Measurements from ENCODE around the gene CRYBB3.

Gene CRYBB3

DNA sequence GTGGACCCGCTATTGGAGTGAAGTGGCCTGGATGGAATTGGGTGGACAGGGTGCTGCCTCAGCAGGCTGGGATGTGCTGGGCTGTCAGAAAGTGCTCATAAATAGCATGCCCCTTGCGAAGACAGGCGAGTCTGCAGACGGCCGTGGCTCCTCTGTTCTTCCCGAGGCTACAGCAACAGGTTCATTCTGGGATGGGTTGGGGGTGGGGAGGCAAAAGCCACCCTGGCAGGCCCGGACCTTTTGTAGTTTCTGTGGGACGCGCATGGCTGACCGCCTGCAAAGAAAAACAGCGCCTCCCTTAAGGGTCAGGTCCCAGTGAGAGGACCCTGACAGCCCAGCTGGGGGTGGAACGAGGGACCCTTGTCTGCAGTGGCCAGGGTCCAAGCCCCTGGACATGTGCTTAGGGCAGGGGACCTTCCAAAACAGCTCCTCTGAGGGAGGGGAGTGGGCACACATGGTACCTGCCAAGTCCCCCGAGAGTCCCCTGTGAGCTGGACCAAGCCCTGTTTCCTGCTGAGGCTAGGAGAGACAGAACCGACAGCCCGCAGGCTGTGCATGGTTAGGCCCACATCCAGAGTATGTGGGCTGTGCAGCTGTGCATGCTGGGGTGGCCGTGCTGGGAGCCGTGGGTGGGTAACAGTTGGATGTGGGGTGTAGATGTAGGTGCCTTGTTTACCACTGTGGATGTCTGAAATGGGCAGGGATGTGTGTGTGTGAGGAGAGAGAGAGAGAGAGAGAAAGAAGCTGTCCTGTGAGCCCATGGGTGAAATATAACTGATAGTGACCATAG is at the start of gene CRYBB3:
TSS of gene CRYBB3 (plus strand) at position 128 of the 790 bp plus-strand sequence. CDS start 1,539 bp downstream, outside the sequence.
- DNase-seq = no peak

DNA sequence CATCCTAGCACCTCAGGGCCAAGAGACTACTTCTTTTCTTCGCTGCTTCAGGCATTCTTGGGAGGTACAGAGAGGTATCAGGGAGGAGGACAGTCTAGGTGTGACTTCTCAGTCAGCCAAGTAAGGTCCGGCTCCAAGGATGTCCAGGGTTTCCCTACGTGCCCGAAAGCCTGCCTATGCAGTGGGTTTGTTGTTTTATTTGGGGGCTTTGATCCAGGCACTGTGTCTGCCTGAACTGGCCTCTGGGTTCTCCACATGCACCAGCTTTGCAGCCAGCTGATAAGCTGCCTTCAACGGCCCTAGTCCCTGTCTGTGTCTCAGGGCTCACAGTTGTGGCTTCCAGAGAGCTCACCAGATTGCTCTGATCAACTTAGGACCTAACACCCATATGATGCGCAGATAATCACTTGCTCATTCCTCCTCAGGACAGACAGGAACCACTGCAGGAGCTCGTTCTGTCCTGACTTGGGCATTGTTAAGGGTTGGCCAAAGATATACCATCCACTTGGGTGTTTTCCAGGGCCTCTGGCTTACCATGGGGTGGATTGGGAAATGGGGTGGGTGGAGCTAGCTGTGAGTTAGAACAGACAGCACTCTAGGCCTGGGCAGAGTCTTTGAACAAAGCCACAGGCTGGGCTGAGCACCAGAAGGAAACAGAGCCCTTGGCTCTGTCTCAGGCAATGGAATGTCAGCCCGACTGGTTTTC is 45.5 kb upstream of the CRYBB3 start:
- DNase-seq = peak; percentile 95

DNA sequence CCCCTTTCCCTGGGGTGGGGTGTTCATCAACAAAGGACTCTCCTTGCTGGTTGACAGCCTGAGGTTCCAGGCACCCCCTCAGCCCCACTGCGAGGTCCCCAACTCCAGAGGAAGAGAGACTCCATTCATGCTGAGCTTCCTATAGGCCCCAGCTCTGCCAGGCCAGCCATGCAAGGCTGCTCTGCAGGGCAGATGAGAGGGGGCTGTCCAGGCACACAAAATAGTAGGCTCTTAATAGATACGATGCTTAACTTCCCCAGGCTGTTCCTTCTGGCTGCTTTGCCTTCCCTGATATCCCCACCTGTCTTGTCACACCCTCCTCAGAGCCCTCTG is 45.0 kb upstream of the CRYBB3 start:
- DNase-seq = no peak

DNA sequence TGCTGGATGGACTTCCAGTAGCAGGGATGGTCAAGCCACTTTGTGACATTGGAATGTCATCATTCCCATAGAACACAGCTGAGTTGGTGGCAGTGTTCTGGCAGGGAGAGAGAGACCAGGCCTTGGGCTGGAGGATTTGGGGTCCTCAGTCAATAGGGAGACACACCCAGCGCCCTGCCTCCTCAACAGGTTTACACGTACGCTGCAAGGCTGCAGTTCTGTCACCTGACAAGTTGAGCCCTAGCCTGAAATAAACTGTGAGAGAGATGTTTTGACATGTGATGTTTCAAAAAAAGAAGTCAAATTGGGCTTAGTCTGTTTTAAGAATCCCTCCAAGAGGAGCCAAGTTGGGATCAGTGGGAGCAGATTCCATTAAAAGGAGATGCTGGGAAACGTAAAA is 42.9 kb upstream of the CRYBB3 start:
- no peak for DNase-seq

DNA sequence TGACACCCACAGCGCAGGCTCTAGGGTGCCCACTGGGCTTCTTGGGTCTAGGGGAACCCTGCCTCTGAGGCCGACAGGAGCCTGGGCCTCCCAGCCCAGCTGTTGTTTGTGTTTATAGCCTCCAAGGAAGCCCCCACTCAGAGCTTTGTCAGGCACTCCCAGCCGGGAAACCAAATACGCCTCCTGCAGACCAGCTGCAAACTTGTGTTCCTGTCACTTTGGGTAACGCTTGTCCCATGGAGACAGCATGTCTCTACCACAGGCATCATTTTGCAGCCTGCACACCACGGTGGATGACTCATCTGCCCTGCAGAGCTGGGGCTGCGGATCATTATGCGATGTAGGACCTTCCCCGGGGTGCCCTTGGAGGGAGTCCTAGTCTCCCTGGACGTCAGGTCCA is 40.6 kb upstream of the CRYBB3 start:
- DNase-seq = no peak

DNA sequence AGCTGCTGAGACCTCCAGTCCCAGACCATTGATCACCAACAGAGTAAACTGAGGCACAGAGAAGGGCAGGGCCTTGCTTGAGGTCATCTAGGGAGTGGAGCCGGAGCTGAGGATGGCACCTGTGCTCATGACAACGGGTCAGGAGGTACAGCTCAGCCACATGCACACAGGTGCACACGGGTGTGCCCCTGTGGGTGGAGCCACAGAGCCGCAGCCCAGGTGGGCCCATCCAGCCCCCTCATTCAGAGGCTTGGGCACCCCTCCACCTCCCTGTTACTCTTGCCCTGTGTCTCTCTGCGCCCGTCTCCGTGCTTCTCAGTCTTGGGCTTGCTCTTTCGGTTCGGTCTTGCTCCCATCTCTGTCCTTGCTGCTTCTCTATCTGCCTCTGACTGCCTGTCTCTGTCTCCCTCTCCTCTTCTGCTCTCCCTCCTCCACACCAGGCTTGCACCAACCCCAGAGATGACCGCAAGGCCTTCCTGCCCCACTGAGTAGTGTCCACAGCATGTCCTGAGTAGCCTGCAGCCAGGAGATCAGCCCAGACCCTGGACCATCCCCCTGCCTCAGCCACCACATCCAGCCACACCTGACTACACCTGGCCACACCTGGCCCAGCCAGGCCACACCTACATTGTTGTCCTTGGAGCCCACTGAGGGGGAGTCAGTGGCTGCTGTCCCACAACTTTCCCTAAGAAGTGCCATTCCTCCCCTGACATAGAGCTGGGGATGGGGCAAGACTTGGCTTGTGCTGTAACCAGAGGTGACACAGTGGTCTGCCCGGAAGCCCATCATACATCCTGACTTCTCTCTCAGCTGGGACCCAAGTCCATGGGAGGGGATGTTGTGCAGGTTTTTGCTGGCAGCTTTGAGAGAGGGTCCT is 39.3 kb upstream of the CRYBB3 start:
- DNase-seq = no peak

DNA sequence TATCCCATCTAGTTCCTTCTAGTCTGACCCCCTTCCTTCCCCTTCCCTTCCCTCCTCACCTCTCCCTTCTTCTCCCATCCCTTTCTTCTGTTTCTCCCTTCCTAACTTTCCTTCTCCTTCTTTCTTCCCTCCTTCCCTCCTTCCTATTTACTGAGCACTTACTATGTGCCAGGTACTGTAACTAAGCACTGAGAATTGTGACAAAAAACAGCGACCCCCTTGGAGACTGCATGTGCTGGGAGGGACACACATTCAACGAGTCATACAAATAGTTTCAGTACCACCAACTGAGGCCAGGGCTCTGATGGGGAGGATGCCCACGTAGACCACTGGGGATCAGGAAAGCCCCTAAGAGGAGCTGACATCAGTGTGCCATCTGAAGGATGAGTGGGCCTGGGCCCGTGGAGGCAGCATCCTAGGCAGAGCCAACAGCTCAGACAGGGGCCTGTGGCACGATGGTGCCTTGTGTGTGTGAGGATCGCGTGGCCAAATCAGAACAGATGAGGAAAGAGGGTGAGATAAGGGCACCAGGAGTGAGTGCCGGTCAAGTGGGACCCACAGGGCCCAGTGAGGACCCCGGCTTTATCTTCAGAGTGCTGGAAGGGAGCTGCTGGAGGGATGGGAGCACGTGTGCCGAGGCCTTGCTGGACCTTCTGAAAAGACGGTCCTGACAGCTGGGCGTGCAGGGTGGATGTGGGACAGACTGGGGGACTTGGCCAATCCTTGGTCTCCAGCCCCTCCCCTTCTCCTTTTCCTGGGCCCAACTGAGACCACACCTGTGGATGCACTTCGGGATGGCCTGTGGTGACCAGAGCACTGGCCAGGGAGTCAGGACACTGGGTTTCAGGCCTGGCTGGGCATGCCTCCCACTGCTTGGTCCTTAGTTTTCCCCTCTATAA is 38.4 kb upstream of the CRYBB3 start:
- DNase-seq = no peak

DNA sequence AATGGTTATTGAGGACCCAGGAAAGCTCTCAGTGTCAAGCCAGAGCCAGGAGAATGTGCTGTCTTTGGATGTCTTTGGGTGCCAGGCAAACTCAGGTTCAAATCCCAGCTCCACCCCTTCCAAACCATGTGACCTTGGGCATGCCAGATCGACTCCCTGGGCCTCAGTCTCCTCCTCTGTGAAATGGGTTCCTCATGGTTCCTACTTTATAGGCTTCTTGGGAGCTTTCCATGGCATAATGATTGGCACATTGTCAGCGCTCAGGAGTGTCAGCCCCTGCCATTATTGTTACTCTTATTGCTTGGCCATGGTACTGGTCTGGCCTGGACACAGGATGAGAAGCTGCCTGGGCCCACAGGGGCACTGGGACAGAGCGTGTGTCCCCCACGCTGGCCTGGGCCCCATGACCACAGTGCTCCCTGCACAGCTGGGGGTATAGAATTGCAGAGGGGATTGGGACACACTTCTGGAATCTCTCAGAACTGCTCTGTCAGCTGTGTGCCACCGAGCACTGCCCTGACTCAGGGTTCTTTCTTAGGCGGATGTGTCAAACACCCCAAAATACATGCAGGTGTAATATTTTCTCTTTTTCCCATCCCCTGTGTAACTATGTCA is 37.6 kb upstream of the CRYBB3 start:
- no peak for DNase-seq

DNA sequence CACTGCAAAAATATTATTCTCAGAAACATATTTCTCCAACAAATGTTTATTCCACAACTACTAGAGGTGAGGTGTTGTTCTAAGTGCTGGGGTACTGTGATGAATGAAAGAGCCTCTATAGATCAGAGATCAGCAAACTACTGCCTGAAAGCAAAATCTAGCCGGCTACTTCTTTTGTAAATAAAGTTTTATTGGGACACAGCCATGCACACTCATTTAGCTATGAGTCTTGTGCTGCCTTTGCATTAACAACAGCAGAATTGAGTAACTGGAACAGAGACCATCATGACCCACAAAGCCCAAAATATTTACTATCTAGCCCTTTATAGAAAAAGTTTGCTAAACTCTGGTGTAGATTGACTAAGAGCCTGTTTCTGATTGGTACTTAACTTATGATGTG is 37.1 kb upstream of the CRYBB3 start:
- DNase-seq = no peak

DNA sequence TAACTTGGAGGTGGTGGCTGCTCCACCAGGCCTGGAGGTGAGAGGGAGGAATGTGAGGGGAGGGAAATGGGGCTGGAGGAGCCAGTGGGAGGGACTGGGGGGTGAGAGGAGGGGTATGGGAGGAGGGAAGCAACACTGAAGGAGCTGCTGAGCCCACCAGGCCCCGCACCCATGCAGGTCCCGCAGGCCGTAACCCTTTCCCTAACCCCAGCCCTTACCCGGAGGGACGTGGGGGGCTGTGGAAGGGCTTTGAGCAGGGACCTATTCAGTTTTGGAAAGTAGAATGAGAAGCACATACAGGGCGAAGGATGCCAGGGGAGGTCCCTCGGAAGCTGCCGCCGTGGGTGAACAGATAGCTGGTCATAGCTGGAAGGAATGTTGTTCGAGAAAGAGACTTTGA is 33.9 kb upstream of the CRYBB3 start:
- no peak for DNase-seq

DNA sequence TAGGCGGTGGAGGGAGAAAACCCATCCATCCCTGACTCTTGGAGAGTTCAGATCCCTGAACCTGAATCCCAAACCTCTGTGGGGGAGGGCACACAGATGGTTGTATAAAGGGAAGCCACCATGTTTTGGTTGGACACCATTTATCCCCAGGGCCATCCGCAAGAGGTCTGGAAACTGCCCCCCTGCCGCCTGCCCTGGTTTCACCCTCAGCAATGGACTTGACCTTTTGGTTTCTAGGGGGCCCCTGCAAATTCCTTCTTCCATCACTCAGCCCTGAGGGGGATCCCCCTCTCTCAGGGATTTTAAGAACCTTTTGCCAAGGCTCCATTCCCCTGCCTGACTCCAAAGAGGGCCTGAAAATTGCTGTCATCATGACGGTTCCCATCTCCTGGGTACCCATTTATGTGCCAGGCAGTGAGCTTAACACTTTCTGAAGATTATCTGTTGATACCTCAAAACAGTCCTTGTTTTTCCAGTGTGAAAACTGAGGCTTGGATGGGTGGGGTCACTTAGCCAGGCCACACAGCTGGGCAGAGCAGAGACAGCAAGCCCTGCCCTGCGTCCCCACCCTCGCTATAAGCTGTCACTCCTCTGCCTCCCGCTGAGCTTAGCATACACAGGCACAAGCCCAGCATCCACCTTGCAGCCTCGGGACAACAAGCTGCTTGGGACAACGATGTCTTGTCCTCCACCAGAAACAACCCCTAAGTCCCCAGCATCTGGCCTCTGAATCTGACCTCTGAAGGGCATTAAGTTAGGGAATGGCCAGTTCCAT is 33.2 kb upstream of the CRYBB3 start:
- peak; percentile 62 for DNase-seq

DNA sequence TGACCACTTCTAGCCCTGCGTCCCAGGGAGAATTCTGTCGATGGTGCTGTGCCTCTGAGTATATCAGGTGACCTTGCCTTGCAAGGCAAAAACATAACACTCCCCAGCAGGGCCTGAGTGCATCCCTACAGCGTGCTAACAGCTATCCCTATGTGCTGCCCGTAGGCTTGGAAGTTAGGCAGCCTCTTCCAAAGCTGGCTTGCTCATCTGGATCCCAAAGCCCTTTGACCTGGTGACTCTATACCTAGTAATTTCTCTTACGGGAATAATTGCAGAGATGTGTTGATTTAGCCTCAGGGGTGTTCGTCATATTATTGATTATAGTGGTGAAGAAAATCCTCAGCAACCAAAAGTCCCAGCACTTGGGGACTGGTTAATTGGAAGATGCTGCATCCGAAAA is 32.6 kb upstream of the CRYBB3 start:
- DNase-seq = no peak

DNA sequence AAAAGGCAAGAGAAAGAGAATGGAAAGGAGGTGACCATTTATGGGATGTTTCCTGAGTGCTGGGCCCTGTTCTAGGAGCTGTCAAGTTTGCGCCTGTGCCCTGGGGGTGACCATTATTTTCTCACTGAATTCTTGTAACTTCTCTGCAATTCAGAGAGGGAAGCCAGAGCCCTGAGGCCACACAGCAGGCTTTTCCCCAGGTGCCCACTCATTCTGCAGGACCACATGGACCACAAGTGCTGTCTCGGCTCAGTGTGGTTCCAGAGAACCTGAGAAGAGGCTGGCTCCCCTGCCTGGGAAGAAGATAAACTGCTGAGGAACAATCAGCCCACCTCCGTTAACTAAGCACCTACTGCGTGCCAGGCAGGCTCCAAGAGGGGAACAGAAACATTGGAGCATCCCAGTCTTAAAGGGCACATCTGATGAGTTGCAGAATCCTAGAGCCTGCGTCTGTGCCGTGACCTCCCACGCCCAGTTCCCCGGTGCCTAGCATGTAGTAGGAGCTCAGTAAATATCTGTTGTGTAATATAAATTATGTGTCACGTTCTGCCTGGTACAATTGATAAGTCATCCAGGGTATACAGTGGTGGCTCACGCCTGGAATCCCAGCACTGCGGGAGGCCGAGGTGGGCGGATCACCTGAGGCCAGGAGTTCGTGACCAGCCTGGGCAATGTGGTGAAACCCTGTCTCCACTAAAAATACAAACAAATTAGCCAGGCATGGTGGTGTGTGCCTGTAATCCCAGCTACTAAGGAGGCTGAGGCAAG is 31.6 kb upstream of the CRYBB3 start:
- DNase-seq = no peak

DNA sequence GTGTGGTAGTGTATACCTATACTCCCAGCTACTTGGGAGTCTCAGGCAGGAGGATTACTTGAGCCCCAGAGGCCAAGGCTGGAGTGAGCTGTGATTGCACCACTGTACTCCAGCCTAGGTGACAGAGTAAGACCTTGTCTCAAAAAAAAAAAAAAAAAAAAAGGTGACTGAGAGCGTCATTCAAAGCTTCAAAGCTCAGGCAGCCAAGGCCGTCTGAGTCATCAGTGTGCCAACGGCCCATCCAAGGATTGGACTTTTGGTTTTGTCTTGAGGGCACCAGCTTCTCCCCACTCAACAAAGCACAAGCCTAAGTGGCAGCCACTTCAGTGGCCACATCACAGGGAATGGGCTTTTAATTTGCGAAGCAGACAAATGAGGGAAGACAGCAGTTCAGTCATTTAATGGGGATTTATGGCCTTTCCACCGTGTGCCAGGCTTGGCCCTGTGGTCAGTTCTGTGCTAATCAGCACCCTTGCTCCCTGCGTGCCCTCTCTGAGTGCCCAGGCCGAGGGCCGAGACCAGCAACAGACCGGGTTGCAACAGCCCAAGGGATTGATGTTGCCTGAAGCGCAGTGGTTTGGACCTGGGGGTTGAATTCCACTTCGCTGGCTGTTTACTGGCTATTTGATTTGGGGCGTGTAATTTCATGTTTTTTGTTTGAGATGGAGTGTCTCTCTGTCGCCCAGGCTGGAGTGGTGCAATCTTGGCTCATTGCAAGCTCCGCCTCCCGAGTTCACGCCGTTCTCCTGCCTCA is 30.2 kb upstream of the CRYBB3 start:
- DNase-seq = no peak

DNA sequence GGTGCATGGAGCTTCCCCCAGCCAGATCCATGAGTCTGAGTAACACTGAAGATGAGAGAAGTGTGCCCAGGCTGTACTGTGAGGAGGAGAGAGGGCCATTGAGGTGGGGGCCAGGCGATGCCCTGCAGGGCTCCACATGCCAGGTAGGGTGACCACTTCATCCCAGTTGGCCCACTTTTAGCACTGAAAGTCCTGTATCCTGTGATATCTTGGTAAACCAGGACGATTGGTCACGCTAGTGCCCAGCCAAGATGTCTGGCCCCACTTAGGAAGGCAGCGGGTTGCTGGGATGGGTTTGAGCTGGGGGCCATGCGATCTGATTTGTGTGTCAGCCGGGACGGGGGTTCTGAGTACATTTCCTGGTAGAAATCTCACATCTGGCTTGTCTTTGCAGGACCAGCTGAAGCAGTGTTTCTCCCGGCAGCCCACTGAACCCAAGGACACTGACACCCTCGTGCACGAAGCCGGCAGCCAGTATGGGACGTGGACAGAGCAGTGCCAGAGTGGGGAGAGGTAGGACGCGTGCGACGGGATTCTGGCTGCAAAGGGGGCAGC is 29.2 kb upstream of the CRYBB3 start:
- no peak for DNase-seq

DNA sequence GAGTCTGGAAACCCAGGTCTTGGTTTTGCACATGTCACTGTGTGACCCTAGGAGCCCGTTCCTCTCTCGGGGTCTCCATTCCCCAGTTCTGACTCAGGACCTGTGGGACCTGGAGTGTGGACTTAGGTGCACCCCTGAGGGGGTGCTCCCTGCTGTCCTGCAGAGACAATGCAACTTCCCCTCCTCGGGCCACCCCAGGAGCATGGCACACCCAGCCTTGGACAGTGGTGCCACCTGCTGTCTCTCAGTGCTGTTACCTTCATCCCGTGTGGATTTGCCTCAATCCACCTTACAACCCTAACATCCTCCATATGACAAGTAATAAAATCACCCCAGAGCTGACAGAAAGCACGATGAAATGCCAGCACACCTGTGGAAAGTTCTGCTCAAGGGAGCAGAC is 27.5 kb upstream of the CRYBB3 start:
- DNase-seq = peak; percentile 73

DNA sequence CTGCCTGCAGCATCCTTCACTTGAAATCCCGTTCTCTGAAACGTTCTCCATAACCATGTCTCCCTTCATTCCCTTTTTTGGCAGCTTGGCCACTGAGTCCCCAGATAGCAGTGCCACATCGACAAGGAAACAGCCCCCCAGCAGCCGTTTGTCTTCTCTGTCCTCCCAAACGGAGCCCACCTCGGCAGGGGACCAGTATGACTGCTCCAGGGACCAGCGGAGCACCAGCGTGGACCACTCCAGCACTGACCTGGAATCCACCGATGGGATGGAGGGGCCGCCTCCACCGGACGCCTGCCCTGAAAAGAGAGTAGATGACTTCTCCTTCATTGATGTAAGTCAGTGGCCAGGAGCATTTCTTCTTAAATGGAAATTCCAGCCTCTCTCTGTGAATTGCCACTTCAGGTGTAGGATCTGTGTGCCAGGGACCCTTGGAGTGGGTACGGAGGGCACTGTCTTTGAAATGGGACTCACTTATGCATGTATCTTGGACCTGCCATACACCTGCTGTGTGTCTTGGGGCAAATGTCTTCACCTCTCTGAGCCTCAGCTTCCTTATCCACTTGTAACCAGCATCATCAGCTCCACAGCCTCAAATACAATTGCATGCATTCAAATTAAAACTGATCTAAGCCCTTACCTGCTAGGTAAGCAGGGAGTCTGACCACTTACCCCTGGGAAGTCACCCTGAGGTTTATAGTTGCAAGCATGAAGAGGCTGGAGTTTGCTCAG is 25.3 kb upstream of the CRYBB3 start:
- DNase-seq = no peak

DNA sequence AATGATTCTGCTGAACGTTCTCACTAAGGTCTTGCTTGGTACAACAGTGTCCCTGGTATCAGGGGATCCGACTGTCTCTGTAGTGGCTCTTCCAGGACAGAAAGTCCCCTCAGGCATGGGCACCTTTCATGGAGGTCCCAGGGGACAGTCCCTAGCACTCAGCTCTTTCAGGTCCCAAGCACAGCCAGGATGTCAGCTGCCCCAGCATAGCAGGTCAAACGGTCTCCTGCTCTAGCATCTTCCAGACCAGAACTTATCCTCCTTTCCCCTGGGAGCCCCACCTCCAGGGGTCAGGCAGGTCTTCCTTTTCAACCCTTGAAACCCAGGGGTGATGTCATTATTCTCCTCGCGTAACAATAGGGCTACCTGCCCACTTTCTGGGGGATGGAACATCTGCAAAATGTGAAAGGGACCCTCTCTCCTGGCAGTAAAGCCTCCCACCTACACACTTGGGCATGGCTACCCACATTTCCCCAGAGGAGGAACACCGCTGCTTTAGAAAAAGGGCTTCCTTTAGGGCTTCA is 24.7 kb upstream of the CRYBB3 start:
- DNase-seq = no peak
